Natural killer cell (primary cell): ENCODE results near the gene CHST8. TPM values are rescaled to one million over a fixed set of nuclear protein-coding genes. Genes with fewer than 3 reads are reported as not detected.
"Not testable (repeated sequence)": the region's sequence is repeated elsewhere in the genome, so short reads cannot be mapped to it uniquely, and the experiment has no call there.

ENCODE experiments used
- ATAC-seq, 3 donors: fragments of 150-1000 bp in 2 of 3; fragments of 200-7000 bp in 1 of 3; cut with Tn5 transposase; 1 replicate in 1 of 3; 2 replicates in 2 of 3; pipeline ENCODE4 v1.10.0; 2021; ENCODE audit warnings: mild to moderate bottlenecking in 2 of 3, moderate library complexity in 2 of 3
- DNase-seq, 2 donors: peaks; one replicate each; pipeline versions ENCODE4 v3.0.0 to v3.0.0-alpha.2; 2013 to 2021; ENCODE audit warnings: mixed read lengths in 1 of 2
- H3K27ac ChIP-seq: one replicate; pipeline ENCODE4 v1.5.1; 2013; ENCODE audit warnings: mild to moderate bottlenecking, low read length
- H3K27me3 ChIP-seq: one replicate; pipeline ENCODE4 v1.6.1; 2013; ENCODE audit warnings: low read length; ENCODE audit not compliant: control insufficient read depth, insufficient read depth
- H3K36me3 ChIP-seq: one replicate; pipeline ENCODE4 v1.6.1; 2013; ENCODE audit warnings: low read length; ENCODE audit not compliant: control insufficient read depth, insufficient read depth
- H3K4me1 ChIP-seq: one replicate; pipeline ENCODE4 v1.6.1; 2013; ENCODE audit warnings: low read length; ENCODE audit not compliant: control insufficient read depth, insufficient read depth
- H3K4me3 ChIP-seq: one replicate; pipeline ENCODE4 v1.5.1; 2013; ENCODE audit warnings: low read length
- H3K9me3 ChIP-seq: one replicate; pipeline ENCODE4 v1.6.1; 2013; ENCODE audit warnings: low read length; ENCODE audit not compliant: control insufficient read depth, insufficient read depth
- H3K27ac Mint-ChIP-seq, 2 donors: one replicate each; pipeline ENCODE4 v1.8.0; 2022; ENCODE audit warnings: mild to moderate bottlenecking in 2 of 2, mixed read lengths in 2 of 2, moderate library complexity in 1 of 2
- H3K27me3 Mint-ChIP-seq, 2 donors: one replicate each; pipeline ENCODE4 v1.8.0; 2022; ENCODE audit warnings: low read depth in 2 of 2, mixed read lengths in 2 of 2
- H3K36me3 Mint-ChIP-seq: one replicate; pipeline ENCODE4 v1.8.0; 2022; ENCODE audit warnings: mixed read lengths
- H3K4me1 Mint-ChIP-seq, 2 donors: one replicate each; pipeline ENCODE4 v1.8.0; 2022; ENCODE audit warnings: mixed read lengths in 2 of 2
- H3K4me3 Mint-ChIP-seq: one replicate; pipeline ENCODE4 v1.8.0; 2022; ENCODE audit warnings: mild to moderate bottlenecking, moderate library complexity, mixed read lengths
- H3K9me3 Mint-ChIP-seq, 2 donors: one replicate each; pipeline ENCODE4 v1.8.0; 2022; ENCODE audit warnings: mixed read lengths in 2 of 2
- CTCF ChIP-seq: fragments of 200-600 bp; IDR thresholded peaks from one replicate; pipeline ENCODE4 v1.8.0; 2022; ENCODE audit warnings: antibody characterized with exemption
- WGBS: methylation state at CpG from one replicate; pipeline ENCODE4 v1.1.7; 2013; ENCODE audit warnings: missing lambda C conversion rate; ENCODE audit not compliant: insufficient coverage; 5-methylcytosine and 5-hydroxymethylcytosine counted together
- intact Hi-C: fragments of 100-400 bp; cut with micrococcal nuclease; formaldehyde crosslinking; loops from one replicate; pipeline ENCODE4 v1.14.2; 2022
- total RNA-seq, 4 donors: library from RNA; stranded (reverse); fragments of 120-200 nt in 1 of 4; gene quantifications; one replicate each; pipeline versions ENCODE4 v1.2.3 to v1.2.4, GENCODE V29; 2013 to 2022

Gene CHST8
- total RNA-seq, 3 donors from 2014 or later (not counting 1 experiment from before 2014, with no cell fraction given): not detected

DNA sequence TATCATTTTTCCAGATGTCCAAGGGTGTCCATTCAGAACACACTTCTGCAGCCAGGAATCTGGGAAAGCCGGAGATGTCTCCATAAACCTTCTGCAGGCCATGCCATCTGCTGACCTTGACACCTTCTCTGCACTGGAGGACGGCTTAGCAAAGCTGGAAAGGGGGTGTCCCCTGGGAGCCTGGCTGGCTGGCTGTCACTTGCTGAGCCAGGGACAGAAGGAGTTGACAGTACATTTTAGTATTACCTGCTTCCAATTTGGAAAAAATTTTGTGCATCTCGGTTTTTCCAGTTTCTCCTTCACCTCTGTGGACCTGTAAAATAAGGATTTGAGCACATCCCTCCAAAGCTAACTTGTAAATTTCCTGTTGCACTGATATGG lies 8.1 kb upstream of the CHST8 start:
- Histone ChIP-seq H3K4me1 (no peaks in the 10 kb centered on the region), H3K9me3 (no peaks in the 10 kb centered on the region), H3K27ac (no peak overlapping the region), H3K36me3 (no peaks in the 10 kb centered on the region), H3K4me3 (no peak overlapping the region), H3K27me3 (peaks cover 2% of the 10 kb centered on the region)
- H3K27me3 Mint-ChIP-seq: peaks cover 17 to 19% of the 10 kb centered on the region in 2 donors
- no peaks in the 10 kb centered on the region for H3K36me3 Mint-ChIP-seq
- H3K4me1 Mint-ChIP-seq: no peaks in the 10 kb centered on the region
- intact Hi-C loops: no loop called here
- DNase-seq: no peak
- no peak overlapping the region for H3K27ac Mint-ChIP-seq
- 61% methylated on average over 3 of the region's 3 CpGs for WGBS
- TF ChIP-seq CTCF: no peak
- peaks cover 0 to 5% of the 10 kb centered on the region in 2 donors for H3K9me3 Mint-ChIP-seq
- ATAC-seq: no peak
- H3K4me3 Mint-ChIP-seq: no peak overlapping the region

GRCh38 chr19:33616346-33616745 lies 5.4 kb upstream of the CHST8 start:
- H3K4me3 Mint-ChIP-seq: no peak overlapping the region
- no peaks in the 10 kb centered on the region for H3K4me1 Mint-ChIP-seq
- 86% methylated on average over 4 of the region's 4 CpGs for WGBS
- Histone ChIP-seq H3K27me3 (peaks cover 4% of the 10 kb centered on the region), H3K27ac (no peak overlapping the region), H3K36me3 (no peaks in the 10 kb centered on the region), H3K4me1 (no peaks in the 10 kb centered on the region), H3K4me3 (no peak overlapping the region), H3K9me3 (no peaks in the 10 kb centered on the region)
- DNase-seq (no peak), ATAC-seq (no peak)
- no peaks in the 10 kb centered on the region for H3K9me3 Mint-ChIP-seq
- H3K36me3 Mint-ChIP-seq: no peaks in the 10 kb centered on the region
- TF ChIP-seq CTCF: no peak
- peaks cover 22 to 32% of the 10 kb centered on the region in 2 donors for H3K27me3 Mint-ChIP-seq
- intact Hi-C loops: no loop called here
- H3K27ac Mint-ChIP-seq: no peak overlapping the region

DNA sequence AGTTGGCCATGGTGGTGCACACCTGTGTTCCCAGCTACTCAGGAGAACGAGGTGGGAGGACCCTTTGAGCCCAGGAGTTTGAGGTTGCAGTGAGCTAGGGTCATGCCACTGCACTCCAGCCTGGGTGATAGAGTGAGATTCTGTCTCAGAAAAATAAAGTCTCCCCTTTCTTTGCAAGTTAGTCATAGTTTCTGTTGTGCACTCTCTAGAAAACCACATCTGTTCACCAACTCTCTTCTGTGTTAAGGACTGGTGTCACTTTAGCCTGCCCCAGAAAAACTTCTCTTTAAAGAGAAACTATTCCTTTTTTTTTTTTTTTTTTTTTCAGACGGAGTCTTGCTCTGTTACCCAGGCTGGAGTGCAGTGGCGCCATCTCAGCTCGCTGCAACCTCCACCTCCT lies 4.9 kb upstream of the CHST8 start:
- 68% methylated on average over 4 of the region's 4 CpGs for WGBS
- Mint-ChIP-seq H3K36me3 (no peaks in the 10 kb centered on the region), H3K4me3 (no peak overlapping the region), H3K9me3 (no peaks in the 10 kb centered on the region), H3K4me1 (no peaks in the 10 kb centered on the region), H3K27me3 (peaks cover 22 to 27% of the 10 kb centered on the region in 2 donors), H3K27ac (no peak overlapping the region)
- ATAC-seq (no peak), DNase-seq (no peak)
- H3K4me3 ChIP-seq: no peak overlapping the region
- no peaks in the 10 kb centered on the region for H3K36me3 ChIP-seq
- no peaks in the 10 kb centered on the region for H3K4me1 ChIP-seq
- peaks cover 4% of the 10 kb centered on the region for H3K27me3 ChIP-seq
- H3K9me3 ChIP-seq: no peaks in the 10 kb centered on the region
- TF ChIP-seq CTCF: no peak
- H3K27ac ChIP-seq: no peak overlapping the region
- intact Hi-C loops: no loop called here

DNA sequence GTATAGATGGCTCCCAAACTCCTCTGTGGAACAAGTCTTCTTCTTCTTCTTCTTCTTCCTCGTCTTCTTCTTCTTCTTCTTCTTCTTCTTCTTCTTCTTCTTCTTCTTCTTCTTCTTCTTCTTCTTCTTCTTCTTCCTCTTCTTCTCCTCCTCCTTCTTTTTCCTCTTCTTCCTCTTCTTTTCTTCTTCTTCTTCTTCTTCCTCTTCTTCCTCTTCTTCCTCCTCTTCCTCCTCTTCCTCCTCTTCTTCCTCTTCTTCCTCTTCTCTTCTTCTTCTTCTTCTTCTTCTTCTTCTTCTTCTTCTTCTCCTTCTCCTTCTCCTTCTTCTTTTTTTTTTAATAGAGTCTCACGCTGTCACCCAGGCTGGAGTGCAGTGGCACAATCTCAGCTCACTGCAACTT lies 3.4 kb upstream of the CHST8 start:
- H3K36me3 Mint-ChIP-seq, H3K27ac Mint-ChIP-seq, DNase-seq, H3K4me3 ChIP-seq, H3K4me1 ChIP-seq, H3K36me3 ChIP-seq, H3K4me1 Mint-ChIP-seq, intact Hi-C loops, ATAC-seq, H3K27ac ChIP-seq, H3K9me3 Mint-ChIP-seq, H3K9me3 ChIP-seq, H3K27me3 ChIP-seq, H3K4me3 Mint-ChIP-seq: not testable (repeated sequence)
- peaks cover 24% of the 10 kb centered on the region in 2 donors for H3K27me3 Mint-ChIP-seq
- WGBS: 86% methylated on average over 2 of the region's 2 CpGs
